Measurements from ENCODE around the gene ITGA8. TPM values are rescaled to one million over a fixed set of nuclear protein-coding genes. Genes with fewer than 3 reads are reported as not detected.

The ITGA8 gene
- total RNA-seq, 4 donors from 2014 or later = 1.6 to 8.2 (median 4.2) TPM

DNA sequence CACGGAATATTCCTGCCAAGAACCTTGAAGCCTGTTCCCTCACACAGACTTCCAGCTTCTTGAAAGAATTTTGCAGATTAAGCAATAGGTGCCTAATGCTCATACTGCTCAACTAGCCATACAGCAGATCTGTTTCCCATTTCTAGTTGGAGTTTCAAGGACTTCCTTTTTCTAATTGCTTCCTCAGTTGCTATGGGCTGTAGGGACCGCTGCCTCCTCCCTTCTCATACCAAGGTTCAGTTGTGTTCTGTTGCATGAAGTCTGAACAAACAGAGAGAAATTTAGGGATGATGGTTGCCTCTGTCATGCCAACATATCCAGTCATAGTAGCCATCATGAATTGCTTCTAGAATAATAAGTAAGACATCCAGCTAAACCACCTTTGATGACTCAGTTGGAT, 6.8 kb downstream of the ITGA8 start:
- no peak for TF ChIP-seq POLR2A (IDR thresholded peaks at IDR 0.05)
- TF ChIP-seq, protein P1, sequence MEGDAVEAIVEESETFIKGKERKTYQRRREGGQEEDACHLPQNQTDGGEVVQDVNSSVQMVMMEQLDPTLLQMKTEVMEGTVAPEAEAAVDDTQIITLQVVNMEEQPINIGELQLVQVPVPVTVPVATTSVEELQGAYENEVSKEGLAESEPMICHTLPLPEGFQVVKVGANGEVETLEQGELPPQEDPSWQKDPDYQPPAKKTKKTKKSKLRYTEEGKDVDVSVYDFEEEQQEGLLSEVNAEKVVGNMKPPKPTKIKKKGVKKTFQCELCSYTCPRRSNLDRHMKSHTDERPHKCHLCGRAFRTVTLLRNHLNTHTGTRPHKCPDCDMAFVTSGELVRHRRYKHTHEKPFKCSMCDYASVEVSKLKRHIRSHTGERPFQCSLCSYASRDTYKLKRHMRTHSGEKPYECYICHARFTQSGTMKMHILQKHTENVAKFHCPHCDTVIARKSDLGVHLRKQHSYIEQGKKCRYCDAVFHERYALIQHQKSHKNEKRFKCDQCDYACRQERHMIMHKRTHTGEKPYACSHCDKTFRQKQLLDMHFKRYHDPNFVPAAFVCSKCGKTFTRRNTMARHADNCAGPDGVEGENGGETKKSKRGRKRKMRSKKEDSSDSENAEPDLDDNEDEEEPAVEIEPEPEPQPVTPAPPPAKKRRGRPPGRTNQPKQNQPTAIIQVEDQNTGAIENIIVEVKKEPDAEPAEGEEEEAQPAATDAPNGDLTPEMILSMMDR (IDR thresholded peaks at IDR 0.05) = no peak
- WGBS, 2 donors = 56 to 70% methylated on average over 2 of the region's 2 CpGs
- intact Hi-C loops (cut with DNase I; ENCODE audit: low total_unique reads) = no loop called here
- DNase-seq (ENCODE audit: low spot score in 2 of 2) = no peak
- no peak overlapping the region for H3K4me3 ChIP-seq (ENCODE audit: low read depth, poor library complexity, severe bottlenecking)

DNA sequence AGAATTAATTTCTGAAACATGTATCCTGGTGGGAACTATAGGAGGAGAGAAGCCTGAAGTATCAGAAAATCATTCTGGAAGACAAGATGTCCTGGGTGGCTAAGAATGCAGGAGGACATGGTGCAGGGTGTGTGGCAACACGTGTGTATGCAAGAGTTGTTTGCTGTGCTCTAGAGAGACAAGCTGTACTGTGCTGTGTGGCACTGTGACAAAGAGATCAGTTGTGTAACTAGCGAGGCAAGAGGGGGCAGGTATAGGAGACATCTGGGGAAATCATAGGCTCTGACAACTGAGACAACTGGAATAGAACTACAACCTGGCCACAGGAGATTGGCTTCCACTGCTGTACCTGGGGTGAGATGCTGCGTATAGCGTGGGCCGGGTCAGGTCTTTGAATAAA, 9.3 kb downstream of the ITGA8 start:
- 83 to 90% methylated on average over 5 of the region's 5 CpGs for WGBS, 2 donors
- DNase-seq (ENCODE audit: low spot score in 2 of 2) = no peak
- no peak for TF ChIP-seq POLR2A (IDR thresholded peaks at IDR 0.05)
- TF ChIP-seq, protein P1 (IDR thresholded peaks at IDR 0.05) = no peak
- no peak overlapping the region for H3K4me3 ChIP-seq (ENCODE audit: low read depth, poor library complexity, severe bottlenecking)
- intact Hi-C loops (cut with DNase I; ENCODE audit: low total_unique reads) = no loop called here

DNA sequence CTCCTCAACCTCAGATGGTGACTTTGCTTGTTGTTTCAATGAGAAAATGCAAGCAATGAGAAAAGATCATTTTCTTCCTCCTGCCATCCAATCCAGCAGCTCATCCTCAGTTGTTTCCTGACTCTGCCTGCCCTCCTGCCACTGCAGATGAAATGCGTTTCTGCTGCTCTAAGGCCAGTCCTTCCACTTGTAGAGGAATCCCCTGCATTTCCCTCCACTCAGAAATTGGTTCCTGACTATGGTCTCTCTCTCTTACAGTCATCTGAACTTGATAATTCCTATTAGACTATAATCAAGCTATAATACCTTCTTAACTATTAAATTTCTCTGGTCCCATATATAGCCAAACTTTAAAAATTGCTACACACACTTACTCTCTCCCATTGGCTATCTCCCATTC, 14.4 kb downstream of the ITGA8 start:
- intact Hi-C loops (cut with DNase I; ENCODE audit: low total_unique reads) = no loop called here
- 85 to 93% methylated on average over 1 of the region's 1 CpG for WGBS, 2 donors
- no peak for TF ChIP-seq POLR2A (IDR thresholded peaks at IDR 0.05)
- TF ChIP-seq, protein P1 (IDR thresholded peaks at IDR 0.05) = no peak
- no peak for DNase-seq (ENCODE audit: low spot score in 2 of 2)
- no peak overlapping the region for H3K4me3 ChIP-seq (ENCODE audit: low read depth, poor library complexity, severe bottlenecking)

DNA sequence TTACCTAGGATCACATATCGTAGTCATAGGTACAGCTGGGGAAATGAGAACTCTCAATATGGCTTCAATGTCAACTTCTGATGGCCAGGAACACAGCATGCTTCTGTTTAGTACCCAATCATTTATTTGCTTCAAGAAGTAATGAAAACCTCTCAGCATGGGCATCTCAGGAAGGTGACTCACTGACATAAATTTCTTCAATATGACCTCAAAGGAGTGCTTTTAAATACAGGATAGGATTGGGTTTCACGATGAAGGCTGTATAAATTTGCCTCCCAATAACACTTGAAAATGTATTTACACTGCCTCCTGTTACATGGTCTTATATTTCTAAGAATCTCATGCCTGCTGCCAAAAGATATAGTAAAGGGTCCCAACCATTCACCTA, 15.1 kb downstream of the ITGA8 start:
- intact Hi-C loops (cut with DNase I; ENCODE audit: low total_unique reads) = no loop called here
- no peak for DNase-seq (ENCODE audit: low spot score in 2 of 2)
- WGBS, 2 donors = 49 to 67% methylated on average over 2 of the region's 2 CpGs
- no peak for TF ChIP-seq POLR2A (IDR thresholded peaks at IDR 0.05)
- TF ChIP-seq, protein P1 (IDR thresholded peaks at IDR 0.05) = no peak
- no peak overlapping the region for H3K4me3 ChIP-seq (ENCODE audit: low read depth, poor library complexity, severe bottlenecking)

DNA sequence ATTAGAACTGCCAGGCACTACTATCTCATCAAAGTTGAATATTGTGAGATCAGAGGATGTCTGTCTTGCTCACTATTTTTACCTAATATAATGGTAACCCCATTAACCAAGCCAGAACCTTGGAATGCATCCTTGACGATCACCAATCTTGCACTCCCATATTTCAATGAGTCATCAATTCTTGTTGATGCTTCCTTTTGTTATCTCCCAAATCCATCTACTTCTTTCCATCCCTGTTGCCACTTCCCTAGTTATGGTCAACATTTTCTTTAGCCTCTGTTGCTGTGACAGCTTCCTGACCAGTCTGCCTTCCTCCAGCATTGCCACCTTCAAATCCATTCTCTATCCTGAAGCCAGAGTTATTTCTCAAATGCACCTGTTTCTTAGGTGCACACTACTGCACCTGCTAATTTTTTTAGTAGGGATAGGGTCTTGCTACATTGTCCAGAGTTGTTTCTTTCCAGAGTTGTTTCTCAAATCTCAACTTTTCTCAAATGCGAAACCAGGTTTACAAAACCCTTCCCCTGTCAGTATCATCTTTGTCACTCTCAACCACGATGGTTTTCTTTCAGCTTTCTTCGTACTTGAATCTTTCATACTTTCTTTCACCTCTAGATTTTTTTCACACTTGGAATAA, 15.7 kb downstream of the ITGA8 start:
- TF ChIP-seq POLR2A (IDR thresholded peaks at IDR 0.05) = no peak
- TF ChIP-seq, protein P1 (IDR thresholded peaks at IDR 0.05) = no peak
- 88% methylated on average over 4 of the region's 4 CpGs for WGBS, 2 donors

More for the DNA sequence above, 15.7 kb downstream of the ITGA8 start:
- H3K4me3 ChIP-seq (ENCODE audit: low read depth, poor library complexity, severe bottlenecking) = no peak overlapping the region
- no peak for DNase-seq (ENCODE audit: low spot score in 2 of 2)
- intact Hi-C loops (cut with DNase I; ENCODE audit: low total_unique reads) = no loop called here
